ENCODE data around the gene MDN1. TPM values are rescaled to one million over a fixed set of nuclear protein-coding genes. Genes with fewer than 3 reads are reported as not detected.

Gene MDN1
- total and polyA plus RNA-seq, 2 of the 13 experiments (the other 11 are each of a cell fraction or from before 2014, with no cell fraction given), result 18.8 to 52.9 TPM

GRCh38 chr6:89675949-89676748 is 143.4 kb downstream of the MDN1 start:
- no peak overlapping the region for H3K4me3 ChIP-seq (replicated peaks in 1 of 3; ENCODE audit: insufficient read depth in 1 of 3, low read depth in 2 of 3, low read length in 3 of 3)
- H3K79me2 ChIP-seq (ENCODE audit: insufficient read depth, low read length), result no peaks in the 10 kb centered on the region
- POLR2A ChIA-PET, result no interaction called here
- no peak for ATAC-seq
- intact Hi-C loops (cut with micrococcal nuclease; ENCODE audit: unreplicated experiment) (no loop called here), in situ Hi-C loops (cut with HindIII; ENCODE audit: extremely low pct_ligation_motif_present, low pct_unique_long_range_greater_than_20kb) (no loop called here)
- no peak overlapping the region for H3K4me2 ChIP-seq (ENCODE audit: low read depth, low read length)
- no peaks in the 10 kb centered on the region for H3K9me3 ChIP-seq (ENCODE audit: low read length)
- no peak overlapping the region for H3K9ac ChIP-seq (ENCODE audit: insufficient read depth, low read depth, low read length)
- 98% methylated on average over 7 of the region's 7 CpGs for WGBS (ENCODE audit: low lambda C conversion rate)
- CTCF ChIA-PET (ENCODE audit: low intra/inter-chr PET ratio, low total read pairs), result no interaction called here
- no peak overlapping the region for H2AFZ ChIP-seq (ENCODE audit: low read length)
- H3K27ac ChIP-seq (ENCODE audit: extremely low read length, insufficient read depth, low read length), result no peak overlapping the region
- no peak for FAIRE-seq
- TF ChIP-seq GABPA (IDR thresholded peaks at IDR 0.05; ENCODE audit: low read depth, low read length) (no peak), GABPA (CRISPR knock-in tag; IDR thresholded peaks at IDR 0.05; ENCODE audit: low read depth) (no peak), HDAC1 (CRISPR knock-in tag; IDR thresholded peaks at IDR 0.05) (no peak), ZNF18 (CRISPR knock-in tag; IDR thresholded peaks at IDR 0.05; ENCODE audit: insufficient replicate concordance) (no peak), MAFF (IDR thresholded peaks at IDR 0.05; ENCODE audit: low read depth, low read length) (peak; percentile 80), PLSCR1 (CRISPR knock-in tag; IDR thresholded peaks at IDR 0.05; ENCODE audit: borderline replicate concordance) (no peak), ARNTL (CRISPR knock-in tag; IDR thresholded peaks at IDR 0.05) (no peak), MAFK (conservative IDR thresholded peaks at IDR 0.05 in 1 of 2, IDR thresholded peaks at IDR 0.05 in 1 of 2; ENCODE audit: low read length in 2 of 2) (peak; percentile 74 to 86; a peak in 3 of 4 replicates), SAFB2 (CRISPR knock-in tag; IDR thresholded peaks at IDR 0.05; ENCODE audit: borderline replicate concordance, low read depth) (no peak), ZNF605 (CRISPR knock-in tag; IDR thresholded peaks at IDR 0.05) (no peak), ZNF782 (CRISPR knock-in tag; IDR thresholded peaks at IDR 0.05; ENCODE audit: borderline replicate concordance) (no peak), PRDM15 (CRISPR knock-in tag; IDR thresholded peaks at IDR 0.05) (no peak), STAT5B (CRISPR knock-in tag; IDR thresholded peaks at IDR 0.05) (no peak)
- H3K27me3 ChIP-seq (ENCODE audit: control insufficient read depth in 1 of 2, insufficient read depth in 2 of 2, low read length in 2 of 2), result no peaks in the 10 kb centered on the region
- no peaks in the 10 kb centered on the region for H3K4me1 ChIP-seq (ENCODE audit: insufficient read depth, low read length)
- no peaks in the 10 kb centered on the region for H4K20me1 ChIP-seq (ENCODE audit: insufficient read depth, low read length)
- peaks cover 44 to 92% of the 10 kb centered on the region in 2 experiments for H3K36me3 ChIP-seq (replicated peaks in 1 of 2; ENCODE audit: control insufficient read depth in 1 of 2, insufficient read depth in 2 of 2, low read length in 2 of 2)
- DNase-seq (ENCODE audit: low spot score), result no peak
- no TSS peak for BruUV-seq (replicated peaks)

All from HepG2 (cell line).